NCI-H2107 treated with DMSO at 0.1 percent for 48 hours (cell line): ENCODE data around the gene ADIPOQ.
"Not testable (repeated sequence)": the region's sequence is repeated elsewhere in the genome, so short reads cannot be mapped to it uniquely, and the experiment has no call there.

Source experiments
- DNase-seq: peaks from one replicate; lab custom pipeline; 2025; ENCODE audit not compliant: unreplicated experiment; lab: John Stamatoyannopoulos, UW

The ADIPOQ gene

DNA sequence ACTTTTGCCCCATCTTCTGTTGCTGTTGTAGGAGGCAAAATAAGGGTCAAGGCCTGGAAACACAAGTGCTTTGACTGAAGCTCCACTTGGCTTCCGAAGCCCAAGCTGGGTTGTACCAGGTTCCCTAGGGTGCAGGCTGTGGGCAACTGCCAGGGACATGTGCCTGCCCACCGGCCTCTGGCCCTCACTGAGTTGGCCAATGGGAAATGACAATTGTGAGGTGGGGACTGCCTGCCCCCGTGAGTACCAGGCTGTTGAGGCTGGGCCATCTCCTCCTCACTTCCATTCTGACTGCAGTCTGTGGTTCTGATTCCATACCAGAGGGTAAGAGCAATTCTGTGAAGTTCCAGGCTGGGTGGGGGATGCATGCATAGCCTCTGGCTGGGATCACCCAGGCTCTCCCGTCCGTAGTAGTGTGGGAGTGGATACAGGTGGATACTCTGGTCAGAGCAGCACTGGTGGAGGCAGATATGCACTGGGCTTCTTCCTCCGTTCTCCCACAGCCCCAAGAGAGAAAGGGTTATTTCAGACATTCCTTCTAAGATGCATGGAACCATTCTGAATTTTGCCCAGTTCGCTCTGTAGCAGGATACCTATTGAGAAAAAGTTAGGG is at the start of gene ADIPOQ:
ADIPOQ (plus strand) TSS at position 285 of the 613 bp plus-strand sequence. CDS start 10,349 bp downstream, outside the sequence.
- no peak for DNase-seq

DNA sequence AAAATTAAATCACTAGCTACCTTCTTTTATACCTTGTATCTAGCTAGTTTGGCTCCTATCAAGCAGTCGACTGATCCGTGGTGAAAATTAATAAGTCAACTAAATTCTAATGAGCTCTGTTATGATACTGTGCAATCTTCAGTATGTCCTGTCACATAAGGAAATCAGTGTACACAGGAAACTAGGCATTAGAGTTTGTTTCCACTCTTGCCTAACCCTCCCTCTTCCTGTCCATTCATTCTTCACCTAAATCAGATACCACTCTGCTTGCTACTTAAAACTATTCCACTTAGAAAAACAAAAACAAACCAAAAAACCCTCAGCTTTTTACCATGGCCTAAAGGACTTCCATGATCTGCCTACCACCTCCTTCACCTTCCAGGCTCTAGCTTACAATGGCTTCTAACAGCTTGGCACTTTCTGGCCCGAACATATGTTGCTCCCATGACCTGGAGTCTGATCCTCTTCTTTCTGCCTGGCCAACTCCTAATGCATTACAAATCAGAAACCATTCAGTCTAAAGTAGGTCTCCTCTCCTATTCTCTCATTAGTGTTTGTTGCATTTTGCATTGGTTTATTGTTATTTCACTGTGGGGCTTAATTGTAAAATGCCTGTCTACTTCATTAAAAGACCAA is 44.2 kb upstream of the ADIPOQ start:
- DNase-seq = no peak

DNA sequence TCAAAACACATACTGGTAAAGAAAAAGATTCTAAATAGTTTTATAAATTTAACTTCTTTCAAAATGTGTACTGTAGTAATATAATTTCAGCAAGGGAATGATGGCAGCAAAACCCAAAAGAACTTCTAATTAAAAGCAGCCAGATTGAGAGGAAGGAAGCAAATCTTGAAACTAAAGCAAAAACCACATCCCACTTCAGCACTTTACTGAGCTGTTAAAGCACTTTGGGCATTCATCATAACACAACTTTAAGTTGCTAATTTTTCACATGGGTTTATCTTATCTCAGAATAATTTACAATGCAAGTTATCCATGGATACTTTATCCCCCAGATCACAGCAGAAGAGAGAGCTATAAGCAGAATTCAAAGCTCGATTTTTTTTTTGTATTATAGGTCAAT is 42.2 kb upstream of the ADIPOQ start:
- DNase-seq = no peak

DNA sequence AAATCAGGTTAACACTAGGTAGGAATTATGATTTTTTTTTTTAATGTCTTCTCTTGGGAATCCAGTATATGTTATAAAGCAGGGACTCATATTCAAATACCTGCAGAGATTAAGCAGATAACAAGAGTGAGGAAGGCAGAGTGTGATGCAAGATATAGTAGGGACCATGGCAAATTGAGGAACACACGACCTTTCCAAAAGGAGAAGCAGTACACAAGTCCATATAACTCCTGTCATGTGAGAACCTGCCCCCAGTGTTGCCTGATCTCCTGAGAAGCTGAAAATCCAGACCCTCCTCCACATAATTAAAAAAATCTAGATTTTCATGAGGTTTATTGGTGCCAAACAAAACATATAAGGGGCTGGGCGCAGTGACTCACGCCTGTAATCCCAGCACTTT is 39.8 kb upstream of the ADIPOQ start:
- no peak for DNase-seq

DNA sequence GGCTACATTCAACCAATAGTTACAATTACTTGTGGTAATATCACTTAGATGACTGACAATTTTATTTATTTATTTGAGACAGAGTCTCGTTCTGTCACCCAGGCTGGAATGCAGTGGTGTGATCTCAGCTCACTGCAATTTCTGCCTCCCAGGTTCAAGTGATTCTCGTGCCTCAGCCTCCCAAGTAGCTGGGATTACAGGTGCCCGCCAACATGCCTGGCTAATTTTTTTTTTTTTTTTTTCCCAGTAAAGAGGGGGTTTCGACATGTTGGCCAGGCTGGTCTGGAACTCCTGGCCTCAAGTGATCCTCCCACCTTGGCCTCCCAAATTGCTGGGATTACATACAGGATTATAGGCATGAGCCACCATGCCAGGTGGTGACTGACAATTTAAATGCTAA is 39.1 kb upstream of the ADIPOQ start:
- DNase-seq = not testable (repeated sequence)

DNA sequence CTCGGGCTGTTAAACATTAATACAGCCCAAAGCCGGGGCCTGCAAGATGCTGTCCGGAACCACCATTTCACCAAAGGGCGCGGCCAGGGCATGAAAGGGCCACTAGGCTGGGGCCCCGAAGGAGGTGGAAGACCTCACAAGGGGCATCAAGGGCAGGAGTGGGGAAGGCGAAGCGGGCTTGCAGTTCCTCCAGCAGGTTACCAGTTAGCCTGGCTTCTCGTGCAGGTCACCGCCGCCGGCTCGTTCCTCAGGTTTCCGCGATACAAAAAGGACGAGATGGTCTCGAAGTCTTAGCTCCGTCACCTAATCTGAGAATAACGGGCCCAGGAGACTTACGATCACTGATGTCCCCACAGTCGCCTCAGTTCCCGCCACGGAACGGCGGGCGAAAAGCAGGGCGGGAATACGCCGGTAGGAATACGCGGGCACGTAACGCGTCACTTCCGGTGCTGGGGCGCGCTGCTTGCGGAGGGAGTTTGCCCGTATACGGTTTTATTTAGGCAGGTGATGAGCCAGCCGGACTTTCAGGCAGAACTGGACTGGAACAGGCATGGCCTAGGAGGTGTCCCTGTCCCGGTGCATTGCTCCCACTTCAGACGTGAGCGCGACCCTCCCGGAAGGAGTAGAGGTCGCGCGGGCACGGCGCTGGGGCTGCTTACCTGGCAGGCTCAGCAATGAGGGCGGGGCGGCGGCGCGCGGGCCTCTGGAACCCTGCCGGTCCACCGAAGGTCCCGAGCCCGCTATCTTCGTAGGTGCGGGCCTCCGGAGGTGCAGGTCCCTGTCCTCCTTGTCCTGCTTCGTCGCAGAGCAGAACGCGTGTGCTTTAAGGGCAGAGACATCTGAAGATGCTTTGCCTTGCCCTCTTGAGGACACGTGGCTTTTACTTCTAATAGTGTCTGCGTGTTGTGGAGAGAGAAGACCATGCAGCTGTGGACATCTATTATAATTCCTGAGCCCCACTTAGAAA is 36.1 kb upstream of the ADIPOQ start, which contains the start of gene RFC4:
RFC4 (minus strand) TSS at position 394 of the 967 bp plus-strand sequence. CDS start 1,769 bp downstream, outside the sequence.
- DNase-seq = peak; percentile 89

DNA sequence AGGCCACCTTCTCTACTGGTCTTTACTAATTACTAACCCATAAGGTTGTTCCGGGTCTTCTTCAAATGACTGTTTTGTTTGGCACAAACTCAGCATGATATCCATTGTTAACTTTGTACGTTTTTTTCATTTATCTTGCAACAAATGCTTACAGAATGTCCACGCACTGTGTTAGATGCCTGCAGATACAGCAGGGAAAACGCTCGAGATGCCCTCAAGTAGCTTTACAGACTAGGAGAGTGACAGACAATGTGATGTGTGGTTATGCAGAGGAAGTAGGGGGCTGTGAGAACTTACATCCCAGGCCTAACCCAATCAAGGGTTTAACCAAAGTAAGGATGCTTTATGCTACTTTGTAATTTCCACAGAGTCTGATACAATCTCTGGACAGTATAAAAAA is 35.3 kb upstream of the ADIPOQ start:
- DNase-seq = no peak

DNA sequence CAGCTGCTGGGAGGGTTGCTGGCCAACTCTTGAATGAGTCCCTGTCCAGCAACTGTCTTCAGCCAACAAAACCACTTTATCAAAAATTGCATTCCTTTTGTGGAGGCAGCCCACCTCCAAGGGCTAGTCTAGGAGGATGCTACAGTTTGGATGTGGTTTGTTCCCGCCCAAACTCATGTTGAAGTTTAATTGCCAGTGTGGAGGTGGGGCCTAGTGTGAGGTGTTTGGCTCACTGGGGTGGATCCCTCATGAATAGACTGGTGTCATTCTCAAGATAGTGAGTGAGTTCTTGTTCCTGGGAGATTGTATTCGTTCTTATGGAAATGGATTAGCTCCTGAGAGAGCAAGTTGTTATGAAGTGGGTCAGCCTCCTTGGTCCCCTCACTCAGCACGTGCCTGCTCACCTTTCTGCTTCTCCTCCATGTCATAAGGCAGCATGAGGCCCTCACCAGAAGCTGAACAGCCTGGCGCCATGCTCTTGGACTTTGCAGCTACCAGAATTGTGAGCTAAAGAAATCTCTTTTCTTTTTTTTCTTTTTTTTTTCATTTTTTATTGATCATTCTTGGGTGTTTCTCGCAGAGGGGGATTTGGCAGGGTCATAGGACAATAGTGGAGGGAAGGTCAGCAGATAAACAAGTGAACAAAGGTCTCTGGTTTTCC is 32.0 kb upstream of the ADIPOQ start:
- DNase-seq = no peak

DNA sequence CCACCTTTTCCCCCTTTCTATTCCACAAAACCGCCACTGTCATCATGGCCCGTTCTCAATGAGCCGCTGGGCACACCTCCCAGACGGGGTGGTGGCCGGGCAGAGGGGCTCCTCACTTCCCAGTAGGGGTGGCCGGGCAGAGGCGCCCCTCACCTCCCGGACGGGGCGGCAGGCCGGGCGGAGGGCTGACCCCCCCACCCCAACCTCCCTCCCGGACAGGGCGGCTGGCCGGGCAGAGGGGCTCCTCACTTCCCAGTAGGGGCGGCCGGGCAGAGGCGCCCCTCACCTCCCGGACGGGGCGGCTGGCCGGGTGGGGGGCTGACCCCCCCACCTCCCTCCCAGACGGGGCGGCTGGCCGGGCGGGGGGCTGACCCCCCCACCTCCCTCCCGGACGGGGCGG is 31.2 kb upstream of the ADIPOQ start:
- DNase-seq = not testable (repeated sequence)

DNA sequence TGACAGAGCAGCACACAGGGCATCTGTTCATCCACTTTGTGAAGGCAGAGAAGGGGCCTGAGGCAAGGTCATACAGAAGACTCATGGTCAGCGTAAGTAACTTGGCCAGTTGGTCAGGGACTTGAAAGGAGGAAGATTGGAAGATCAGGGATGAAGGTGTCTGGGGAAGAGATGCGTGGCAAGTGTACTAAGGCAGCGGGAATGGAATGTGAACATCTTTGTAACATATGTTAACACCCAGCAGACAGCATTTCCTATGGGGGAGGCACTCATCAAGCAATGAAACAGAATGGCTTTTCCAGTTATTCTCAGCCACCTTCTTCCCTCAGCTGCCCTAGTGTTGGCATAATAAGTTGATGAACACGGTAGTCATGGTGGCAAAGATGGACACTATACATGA is 28.4 kb upstream of the ADIPOQ start:
- DNase-seq = no peak

DNA sequence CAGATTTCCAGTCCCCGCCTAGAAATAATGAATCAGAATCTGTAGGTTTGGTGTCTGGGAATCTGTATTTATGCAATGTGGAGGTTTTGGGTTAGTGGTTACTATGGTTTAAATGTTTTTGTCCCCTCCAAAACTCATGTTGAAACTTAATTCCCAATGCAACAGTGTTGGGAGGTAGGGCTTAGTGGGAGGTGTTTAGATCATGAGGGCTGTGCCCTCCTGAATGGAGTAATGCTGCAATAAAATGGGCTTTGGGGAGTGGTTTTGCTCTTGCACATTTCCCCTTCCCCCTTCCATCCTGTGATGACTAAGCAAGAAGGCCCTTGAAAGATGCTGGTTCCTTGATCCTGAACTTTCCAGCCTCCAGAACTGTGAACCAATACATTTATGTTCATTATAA is 27.1 kb upstream of the ADIPOQ start:
- DNase-seq = no peak

DNA sequence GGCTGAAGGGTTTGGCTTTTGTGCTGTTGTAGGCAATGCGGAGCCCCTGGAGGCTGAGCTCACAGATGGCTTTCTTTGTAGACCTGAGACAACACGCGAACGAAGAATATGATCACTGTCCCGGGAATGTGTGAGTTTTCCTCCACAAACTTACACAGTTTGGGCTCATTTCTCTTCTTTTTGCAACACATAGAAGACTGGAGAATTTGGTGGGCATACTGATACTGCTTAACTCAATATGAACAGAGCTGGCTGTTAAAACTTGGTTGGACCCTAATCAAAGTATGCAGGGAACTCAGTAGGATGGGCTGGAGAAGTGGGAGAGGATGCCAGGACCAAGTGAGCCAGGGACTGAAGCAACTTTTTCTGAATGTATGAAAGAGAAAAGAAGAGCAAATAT is 24.0 kb upstream of the ADIPOQ start:
- no peak for DNase-seq

DNA sequence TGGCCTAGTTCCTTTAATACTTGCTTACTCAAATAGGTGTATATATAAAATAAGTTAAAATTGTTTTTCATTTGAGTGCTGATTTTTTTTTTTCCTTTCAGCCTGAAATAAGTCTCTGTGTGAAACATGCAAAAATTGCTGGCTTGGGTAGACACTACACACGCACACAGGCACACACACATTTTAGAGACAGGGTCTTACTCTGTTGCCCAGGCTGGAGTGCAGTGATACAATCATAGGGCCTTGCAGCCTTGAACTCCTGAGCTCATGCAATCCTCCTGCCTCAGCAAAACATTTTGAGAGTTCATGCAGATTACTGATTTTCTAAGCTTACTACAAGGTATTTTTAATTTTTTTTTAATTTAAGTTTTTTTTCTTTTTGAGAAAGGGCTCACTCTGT is 23.6 kb upstream of the ADIPOQ start:
- DNase-seq = no peak

DNA sequence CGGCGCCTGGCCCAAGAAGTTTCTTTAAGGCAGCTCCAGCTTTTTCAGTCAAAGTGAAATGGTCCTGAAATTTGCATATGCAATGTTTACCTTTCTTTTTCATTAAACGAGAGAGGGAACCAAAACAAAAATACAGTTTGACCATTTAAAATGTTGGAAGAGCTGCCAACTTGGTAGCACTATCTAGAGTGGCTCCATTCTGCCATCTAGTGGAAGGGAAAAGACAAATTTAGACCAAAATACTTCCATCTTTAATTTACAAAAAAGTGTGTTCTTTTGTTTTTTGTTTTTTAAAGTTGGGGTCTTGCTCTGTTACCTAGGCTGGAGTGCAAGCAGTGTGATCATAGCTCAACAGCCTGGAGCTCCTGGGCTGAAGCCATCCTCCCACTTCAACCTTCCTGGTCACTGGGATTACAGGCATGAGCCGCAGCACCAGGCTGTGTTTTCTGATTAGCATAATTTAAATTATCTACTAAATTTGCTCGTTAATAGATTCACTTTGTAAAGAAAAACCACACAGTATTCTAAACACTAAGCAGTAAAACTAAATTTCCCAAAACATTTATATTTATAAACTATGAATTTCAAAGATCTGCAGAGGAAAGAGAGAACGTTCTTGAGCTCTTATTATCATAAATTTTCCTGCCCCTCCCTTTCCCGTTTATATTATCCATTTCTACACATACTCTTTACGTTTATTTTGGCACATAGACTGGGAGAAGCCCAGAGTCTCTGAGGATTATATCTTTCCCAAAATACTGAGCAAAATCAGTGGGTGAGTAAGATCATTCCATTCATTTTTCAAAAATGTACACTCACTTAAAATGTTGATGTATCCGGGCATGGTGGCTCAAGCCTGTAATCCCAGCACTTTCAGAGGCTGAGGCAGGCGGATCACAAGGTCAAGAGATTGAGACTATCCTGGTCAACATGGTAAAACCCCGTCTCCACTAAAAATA is 20.8 kb upstream of the ADIPOQ start:
- DNase-seq = peak; percentile 76

DNA sequence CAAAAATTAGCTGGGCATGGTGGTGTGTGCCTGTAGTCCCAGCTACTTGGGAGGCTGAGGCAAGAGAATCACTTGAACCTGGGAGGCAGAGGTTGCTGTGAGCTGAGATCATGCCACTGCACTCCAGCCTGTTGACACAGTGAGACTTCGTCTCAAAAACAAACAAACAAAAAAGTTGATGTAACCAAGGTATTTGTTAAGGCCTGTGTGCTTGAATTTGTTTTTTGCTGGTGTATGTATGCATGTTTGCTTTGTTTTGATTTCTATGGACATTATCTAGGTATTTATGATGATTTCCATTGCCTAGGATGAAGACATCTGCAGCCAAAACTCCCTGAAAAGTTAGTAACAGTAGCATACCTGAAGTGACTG is 20.1 kb upstream of the ADIPOQ start:
- not testable (repeated sequence) for DNase-seq

DNA sequence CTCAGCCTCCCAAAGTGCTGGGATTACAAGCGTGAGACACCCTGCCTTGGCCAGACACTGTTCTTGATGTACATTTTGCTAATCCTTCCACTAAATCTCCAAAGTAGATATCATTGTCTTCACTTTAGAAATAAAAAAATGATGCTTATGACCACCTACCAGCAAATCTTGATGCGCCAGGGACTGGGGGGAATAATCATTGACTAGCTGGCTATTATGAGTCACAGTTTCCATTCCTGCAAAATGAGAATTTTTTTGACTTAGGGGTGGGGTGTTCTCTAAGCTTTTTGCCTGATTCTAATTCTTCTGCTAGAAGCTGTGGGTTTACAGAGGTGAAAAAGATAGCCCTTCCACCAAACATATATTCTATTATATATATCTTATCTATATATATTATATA is 19.1 kb upstream of the ADIPOQ start:
- no peak for DNase-seq

DNA sequence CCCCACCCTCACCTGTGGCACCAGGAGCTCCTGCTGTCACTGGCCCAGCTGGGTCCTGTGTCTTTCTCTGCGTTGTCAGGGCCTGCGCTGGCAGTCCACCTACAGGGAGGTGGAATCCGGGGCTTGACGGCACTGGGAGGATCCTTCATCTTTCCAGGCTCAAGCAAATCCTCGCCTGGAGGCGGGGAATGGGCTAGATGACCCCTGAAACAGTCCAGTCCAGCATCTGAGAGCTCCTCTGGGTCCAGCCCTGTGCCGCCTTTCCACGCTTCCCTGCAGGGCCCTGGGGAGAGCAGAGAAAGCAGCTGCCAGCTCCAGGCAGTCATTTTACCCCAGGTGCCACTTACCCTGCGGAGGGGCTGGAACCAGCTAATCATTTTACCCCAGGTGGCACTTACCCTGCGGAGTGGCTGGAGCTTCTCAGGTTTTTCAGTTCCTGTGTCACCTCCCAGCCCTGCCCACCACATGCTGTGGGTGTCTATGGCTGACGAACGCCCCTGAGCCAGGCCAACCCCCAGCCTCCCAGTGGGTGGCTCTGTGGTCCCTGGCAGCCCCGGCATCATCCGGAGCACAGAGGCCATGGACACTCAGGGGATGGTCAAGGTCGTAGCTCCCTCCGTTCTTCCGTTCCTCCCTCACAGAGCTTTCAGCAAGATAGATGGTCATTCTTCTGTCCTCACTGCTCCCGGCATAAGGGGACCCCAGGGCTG is 17.9 kb upstream of the ADIPOQ start:
- DNase-seq = peak; percentile 87

DNA sequence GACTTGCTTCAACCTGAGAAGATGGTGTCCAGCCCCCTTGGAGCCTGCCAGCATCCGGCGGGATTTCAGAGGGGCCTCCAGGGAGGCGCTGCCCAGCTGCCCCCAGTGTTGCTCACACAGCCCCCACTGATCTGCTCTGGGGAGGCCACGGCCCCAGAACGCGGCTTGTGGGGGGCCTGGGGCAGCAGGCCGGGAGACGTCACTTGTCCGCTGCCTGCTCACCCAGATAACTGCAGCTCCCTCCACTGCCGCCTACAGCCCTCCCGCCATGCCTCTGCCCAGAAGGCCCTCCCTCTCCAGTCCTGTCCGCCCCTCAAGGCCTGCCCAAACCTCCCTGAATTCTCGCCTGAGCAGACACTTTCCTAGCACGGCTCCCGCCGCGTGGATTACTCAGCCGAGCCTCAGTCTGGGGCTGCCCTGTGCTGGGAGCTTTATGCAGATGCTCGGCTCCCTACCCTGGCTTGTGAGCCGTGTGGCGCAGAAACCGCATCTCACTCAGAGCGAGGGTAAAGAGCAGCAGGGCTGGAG is 17.2 kb upstream of the ADIPOQ start:
- DNase-seq = peak; percentile 81

DNA sequence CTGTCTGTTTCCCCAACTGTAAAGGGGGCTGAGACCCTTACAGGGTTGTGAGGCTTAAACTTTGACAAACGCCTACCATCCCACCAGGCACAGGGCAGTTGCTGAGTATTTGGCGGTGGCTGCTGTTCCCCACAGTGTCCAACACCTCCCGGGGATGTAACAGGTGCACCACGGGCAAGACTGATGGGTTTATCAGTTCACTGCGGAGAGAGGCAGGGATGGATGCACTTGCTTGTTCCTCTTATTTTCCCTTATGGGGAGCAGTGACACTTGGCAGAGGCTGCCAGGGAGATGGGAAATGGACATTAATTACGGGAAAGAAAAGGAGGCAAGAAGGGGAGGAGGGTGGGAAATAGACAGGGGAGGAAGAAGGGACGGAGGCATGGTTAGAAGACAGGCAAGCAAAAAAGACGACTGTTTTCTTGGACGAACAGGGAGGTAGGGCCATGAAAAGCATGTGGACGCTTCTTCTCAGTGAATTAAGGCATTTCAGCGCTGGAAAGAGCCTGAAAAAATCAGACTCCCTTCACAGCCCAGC is 16.6 kb upstream of the ADIPOQ start:
- DNase-seq = peak; percentile 73
